ENCODE results near the gene TGFBR3. TPM values are rescaled to one million over a fixed set of nuclear protein-coding genes. Genes with fewer than 3 reads are reported as not detected.

Gene TGFBR3
- total and polyA plus RNA-seq, 9 of the 15 experiments (the other 6 are each of a cell fraction or from before 2014, with no cell fraction given), result 3.6 to 32.4 (median 15.6) TPM

DNA sequence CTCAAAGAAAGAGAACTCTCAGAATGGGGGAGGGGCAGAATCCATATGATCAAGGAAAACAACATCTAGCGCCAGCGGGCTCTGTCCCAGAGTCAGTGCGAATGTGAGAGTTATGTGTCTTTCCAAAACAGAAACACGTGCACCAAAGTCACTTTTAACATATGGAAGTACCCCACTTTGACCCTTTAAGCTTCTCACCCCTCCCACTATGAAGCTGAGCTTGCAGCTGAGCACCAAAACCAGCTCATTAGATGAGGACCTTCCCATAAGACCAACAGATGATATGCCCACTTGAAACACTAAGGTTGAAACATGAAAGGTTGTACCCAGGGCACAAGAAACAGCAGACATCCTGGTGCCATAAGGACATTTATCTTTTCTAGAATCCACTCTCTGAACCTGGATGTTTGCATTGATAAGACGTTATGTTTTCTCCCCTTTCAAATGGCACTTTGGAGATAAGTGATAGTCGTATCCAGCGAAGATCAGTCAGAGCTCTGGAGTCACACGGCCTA is 171.0 kb downstream of the TGFBR3 start:
- ATAC-seq (peak; percentile 33), DNase-seq (ENCODE audit: extremely low read depth in 1 of 4, low spot score in 3 of 4) (peak in 3 of 4 experiments; percentile 57 to 65 (median 64)), FAIRE-seq (peak; percentile 48)
- no peaks in the 10 kb centered on the region for H3K79me2 ChIP-seq (ENCODE audit: control insufficient read depth, insufficient read depth, low read length)
- in situ Hi-C loops (cut with MboI) (no loop called here), intact Hi-C loops (cut with micrococcal nuclease) (loop anchor here (5.0 to 10.0 kb wide), 3 partner anchors 47 to 170 kb away; partner anchors contain the start of gene TGFBR3)
- 1% methylated on average over 8 of the region's 8 CpGs for WGBS (ENCODE audit: insufficient coverage, low coverage, missing lambda C conversion rate)
- H3K9ac ChIP-seq (ENCODE audit: insufficient read depth in 1 of 2, low read depth in 2 of 2, low read length in 2 of 2), result no peak overlapping the region; a peak in 2 of 4 replicates
- no TSS peak for BruUV-seq (replicated peaks)
- peak overlapping the region; percentile 39 for H3K27ac ChIP-seq (ENCODE audit: extremely low read depth, low read depth, low read length)
- CTCF ChIA-PET (ENCODE audit: low intra/inter-chr PET ratio), result no interaction called here
- peaks cover 55% of the 10 kb centered on the region for H3K36me3 ChIP-seq (ENCODE audit: control insufficient read depth, insufficient read depth, low read length)
- H3K9me1 ChIP-seq (ENCODE audit: control insufficient read depth, insufficient read depth, low read length), result no peaks in the 10 kb centered on the region
- POLR2A ChIA-PET, result no interaction called here
- no peaks in the 10 kb centered on the region for H3K9me3 ChIP-seq (replicated peaks; ENCODE audit: control insufficient read depth, insufficient read depth, low read depth, low read length)
- no peak overlapping the region for H3K4me3 ChIP-seq
- peaks cover 4 to 60% of the 10 kb centered on the region in 2 experiments; a peak in 4 of 5 replicates for H3K4me1 ChIP-seq (replicated peaks in 1 of 2; ENCODE audit: control insufficient read depth in 2 of 2, insufficient read depth in 2 of 2, low read length in 2 of 2)
- H4K20me1 ChIP-seq (replicated peaks; ENCODE audit: control insufficient read depth, insufficient read depth, low read length), result no peaks in the 10 kb centered on the region
- H3K4me2 ChIP-seq (ENCODE audit: insufficient read depth, low read length), result peak overlapping the region; percentile 42
- H3K27me3 ChIP-seq (ENCODE audit: control insufficient read depth in 2 of 2, insufficient read depth in 2 of 2, low read length in 2 of 2), result no peaks in the 10 kb centered on the region; a peak in 1 of 5 replicates
- peak overlapping the region; percentile 68 for H2AFZ ChIP-seq (ENCODE audit: low read depth, low read length)
- TF ChIP-seq POU5F1 (IDR thresholded peaks at IDR 0.05; ENCODE audit: borderline replicate concordance, low read depth, low read length, partially characterized antibody) (no peak), SMAD4 (CRISPR knock-in tag; conservative IDR thresholded peaks at IDR 0.05) (0 out of 2 replicates have a peak, but pooled peaks have one; percentile 9), SNRNP70 (optimal IDR thresholded peaks at IDR 0.05; ENCODE audit: low read depth, low read length) (no peak), L3MBTL2 (IDR thresholded peaks at IDR 0.05) (peak; percentile 56), NCOR1 (IDR thresholded peaks at IDR 0.05) (peak; percentile 46; the same call in 1 of the 2 replicates), ARID1B (IDR thresholded peaks at IDR 0.05) (peak; percentile 83), MEIS2 (IDR thresholded peaks at IDR 0.05; ENCODE audit: partially characterized antibody) (peak; percentile 13), GATAD2A (IDR thresholded peaks at IDR 0.05) (0 out of 2 replicates have a peak, but pooled peaks have one; percentile 51)
- TF ChIP-seq, protein P1, sequence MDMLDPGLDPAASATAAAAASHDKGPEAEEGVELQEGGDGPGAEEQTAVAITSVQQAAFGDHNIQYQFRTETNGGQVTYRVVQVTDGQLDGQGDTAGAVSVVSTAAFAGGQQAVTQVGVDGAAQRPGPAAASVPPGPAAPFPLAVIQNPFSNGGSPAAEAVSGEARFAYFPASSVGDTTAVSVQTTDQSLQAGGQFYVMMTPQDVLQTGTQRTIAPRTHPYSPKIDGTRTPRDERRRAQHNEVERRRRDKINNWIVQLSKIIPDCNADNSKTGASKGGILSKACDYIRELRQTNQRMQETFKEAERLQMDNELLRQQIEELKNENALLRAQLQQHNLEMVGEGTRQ (CRISPR knock-in tag; IDR thresholded peaks at IDR 0.05), result no peak
- TF ChIP-seq, protein P2, sequence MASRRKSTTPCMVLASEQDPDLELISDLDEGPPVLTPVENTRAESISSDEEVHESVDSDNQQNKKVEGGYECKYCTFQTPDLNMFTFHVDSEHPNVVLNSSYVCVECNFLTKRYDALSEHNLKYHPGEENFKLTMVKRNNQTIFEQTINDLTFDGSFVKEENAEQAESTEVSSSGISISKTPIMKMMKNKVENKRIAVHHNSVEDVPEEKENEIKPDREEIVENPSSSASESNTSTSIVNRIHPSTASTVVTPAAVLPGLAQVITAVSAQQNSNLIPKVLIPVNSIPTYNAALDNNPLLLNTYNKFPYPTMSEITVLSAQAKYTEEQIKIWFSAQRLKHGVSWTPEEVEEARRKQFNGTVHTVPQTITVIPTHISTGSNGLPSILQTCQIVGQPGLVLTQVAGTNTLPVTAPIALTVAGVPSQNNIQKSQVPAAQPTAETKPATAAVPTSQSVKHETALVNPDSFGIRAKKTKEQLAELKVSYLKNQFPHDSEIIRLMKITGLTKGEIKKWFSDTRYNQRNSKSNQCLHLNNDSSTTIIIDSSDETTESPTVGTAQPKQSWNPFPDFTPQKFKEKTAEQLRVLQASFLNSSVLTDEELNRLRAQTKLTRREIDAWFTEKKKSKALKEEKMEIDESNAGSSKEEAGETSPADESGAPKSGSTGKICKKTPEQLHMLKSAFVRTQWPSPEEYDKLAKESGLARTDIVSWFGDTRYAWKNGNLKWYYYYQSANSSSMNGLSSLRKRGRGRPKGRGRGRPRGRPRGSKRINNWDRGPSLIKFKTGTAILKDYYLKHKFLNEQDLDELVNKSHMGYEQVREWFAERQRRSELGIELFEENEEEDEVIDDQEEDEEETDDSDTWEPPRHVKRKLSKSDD (conservative IDR thresholded peaks at IDR 0.05; ENCODE audit: low read length), result no peak
- TF ChIP-seq, protein P3, sequence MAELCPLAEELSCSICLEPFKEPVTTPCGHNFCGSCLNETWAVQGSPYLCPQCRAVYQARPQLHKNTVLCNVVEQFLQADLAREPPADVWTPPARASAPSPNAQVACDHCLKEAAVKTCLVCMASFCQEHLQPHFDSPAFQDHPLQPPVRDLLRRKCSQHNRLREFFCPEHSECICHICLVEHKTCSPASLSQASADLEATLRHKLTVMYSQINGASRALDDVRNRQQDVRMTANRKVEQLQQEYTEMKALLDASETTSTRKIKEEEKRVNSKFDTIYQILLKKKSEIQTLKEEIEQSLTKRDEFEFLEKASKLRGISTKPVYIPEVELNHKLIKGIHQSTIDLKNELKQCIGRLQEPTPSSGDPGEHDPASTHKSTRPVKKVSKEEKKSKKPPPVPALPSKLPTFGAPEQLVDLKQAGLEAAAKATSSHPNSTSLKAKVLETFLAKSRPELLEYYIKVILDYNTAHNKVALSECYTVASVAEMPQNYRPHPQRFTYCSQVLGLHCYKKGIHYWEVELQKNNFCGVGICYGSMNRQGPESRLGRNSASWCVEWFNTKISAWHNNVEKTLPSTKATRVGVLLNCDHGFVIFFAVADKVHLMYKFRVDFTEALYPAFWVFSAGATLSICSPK (IDR thresholded peaks at IDR 0.05; ENCODE audit: borderline replicate concordance), result no peak
- TF ChIP-seq, protein P4, sequence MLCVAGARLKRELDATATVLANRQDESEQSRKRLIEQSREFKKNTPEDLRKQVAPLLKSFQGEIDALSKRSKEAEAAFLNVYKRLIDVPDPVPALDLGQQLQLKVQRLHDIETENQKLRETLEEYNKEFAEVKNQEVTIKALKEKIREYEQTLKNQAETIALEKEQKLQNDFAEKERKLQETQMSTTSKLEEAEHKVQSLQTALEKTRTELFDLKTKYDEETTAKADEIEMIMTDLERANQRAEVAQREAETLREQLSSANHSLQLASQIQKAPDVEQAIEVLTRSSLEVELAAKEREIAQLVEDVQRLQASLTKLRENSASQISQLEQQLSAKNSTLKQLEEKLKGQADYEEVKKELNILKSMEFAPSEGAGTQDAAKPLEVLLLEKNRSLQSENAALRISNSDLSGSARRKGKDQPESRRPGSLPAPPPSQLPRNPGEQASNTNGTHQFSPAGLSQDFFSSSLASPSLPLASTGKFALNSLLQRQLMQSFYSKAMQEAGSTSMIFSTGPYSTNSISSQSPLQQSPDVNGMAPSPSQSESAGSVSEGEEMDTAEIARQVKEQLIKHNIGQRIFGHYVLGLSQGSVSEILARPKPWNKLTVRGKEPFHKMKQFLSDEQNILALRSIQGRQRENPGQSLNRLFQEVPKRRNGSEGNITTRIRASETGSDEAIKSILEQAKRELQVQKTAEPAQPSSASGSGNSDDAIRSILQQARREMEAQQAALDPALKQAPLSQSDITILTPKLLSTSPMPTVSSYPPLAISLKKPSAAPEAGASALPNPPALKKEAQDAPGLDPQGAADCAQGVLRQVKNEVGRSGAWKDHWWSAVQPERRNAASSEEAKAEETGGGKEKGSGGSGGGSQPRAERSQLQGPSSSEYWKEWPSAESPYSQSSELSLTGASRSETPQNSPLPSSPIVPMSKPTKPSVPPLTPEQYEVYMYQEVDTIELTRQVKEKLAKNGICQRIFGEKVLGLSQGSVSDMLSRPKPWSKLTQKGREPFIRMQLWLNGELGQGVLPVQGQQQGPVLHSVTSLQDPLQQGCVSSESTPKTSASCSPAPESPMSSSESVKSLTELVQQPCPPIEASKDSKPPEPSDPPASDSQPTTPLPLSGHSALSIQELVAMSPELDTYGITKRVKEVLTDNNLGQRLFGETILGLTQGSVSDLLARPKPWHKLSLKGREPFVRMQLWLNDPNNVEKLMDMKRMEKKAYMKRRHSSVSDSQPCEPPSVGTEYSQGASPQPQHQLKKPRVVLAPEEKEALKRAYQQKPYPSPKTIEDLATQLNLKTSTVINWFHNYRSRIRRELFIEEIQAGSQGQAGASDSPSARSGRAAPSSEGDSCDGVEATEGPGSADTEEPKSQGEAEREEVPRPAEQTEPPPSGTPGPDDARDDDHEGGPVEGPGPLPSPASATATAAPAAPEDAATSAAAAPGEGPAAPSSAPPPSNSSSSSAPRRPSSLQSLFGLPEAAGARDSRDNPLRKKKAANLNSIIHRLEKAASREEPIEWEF (CRISPR knock-in tag; IDR thresholded peaks at IDR 0.05), result no peak
